ENCODE results near the gene IYD. TPM values are rescaled to one million over a fixed set of nuclear protein-coding genes. Genes with fewer than 3 reads are reported as not detected.
A peak's percentile ranks its signal among the peaks of the same experiment; 100 is the strongest.

Gene IYD
- polyA plus RNA-seq, 6 donors from 2014 or later = not detected

DNA sequence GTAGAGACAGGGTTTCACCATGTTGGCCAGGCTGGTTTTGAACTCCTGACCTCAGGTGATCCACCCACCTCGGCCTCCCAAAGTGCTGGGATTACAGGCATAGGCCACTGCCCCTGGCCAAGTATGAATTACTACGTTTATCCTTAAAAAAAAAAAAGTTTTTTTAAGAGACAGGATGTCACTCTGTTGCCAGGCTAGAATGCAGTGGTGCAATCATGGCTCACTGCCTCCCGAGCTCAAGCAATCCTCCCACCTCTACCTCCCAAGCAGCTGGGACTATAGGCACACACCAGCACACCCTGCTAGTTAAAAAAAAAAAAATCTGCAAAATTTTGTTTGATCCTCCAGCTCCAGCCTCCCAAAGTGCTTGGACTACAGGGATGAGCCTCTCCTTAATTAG, 23.1 kb downstream of the IYD start:
- H3K9me3 Mint-ChIP-seq = peaks cover 0 to 4% (median 0%) of the 10 kb centered on the region in 7 donors
- H3K36me3 Mint-ChIP-seq = peaks cover 0 to 10% of the 10 kb centered on the region in 2 donors

DNA sequence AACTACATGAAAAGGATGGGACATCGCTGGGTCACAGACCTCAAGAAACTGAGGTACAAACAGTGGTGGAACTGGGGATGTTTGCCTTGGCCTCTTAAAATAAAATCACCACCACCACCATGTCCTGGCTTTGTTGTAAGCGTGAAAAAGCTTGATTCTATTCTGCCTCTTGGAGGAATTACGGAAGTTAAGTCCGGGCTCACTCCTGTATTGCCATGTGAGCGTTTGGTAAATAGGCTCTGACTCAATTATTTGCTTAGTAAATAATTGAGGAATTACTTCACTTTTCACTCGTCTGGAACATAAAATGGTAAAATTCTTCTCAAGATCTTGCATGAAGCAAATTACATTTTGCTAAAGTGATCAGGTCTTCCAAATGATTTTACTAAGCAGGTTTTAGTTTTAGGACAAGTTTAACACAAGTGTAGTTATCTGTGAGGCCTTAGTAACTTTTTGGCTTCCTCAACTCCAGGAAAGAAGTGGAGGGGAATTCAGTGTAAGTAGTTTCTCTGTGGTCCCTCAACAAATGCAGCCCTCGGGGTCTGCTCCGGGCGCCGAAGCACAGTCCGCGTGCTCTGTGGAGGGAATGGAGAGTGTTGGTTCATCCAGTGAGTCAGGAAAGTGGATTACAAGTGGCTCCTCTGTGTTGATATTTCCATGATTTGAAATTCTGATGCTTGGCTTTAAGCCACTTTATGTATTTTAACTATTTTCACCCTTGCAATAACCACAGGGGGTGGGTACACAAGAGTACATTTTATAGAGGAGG, 23.8 kb downstream of the IYD start:
- peaks cover 0 to under 1% (median 0%) of the 10 kb centered on the region in 7 donors for H3K9me3 Mint-ChIP-seq
- ATAC-seq (ENCODE audit: low read depth in 2 of 2) (no peak), DNase-seq (no peak)
- H3K4me3 Mint-ChIP-seq = no peak overlapping the region
- peaks cover 0 to 4% of the 10 kb centered on the region in 2 donors for H3K36me3 Mint-ChIP-seq
- peak overlapping the region in 1 of 6 donors; percentile 27 for H3K27ac Mint-ChIP-seq
- H3K4me1 Mint-ChIP-seq = peaks cover 0 to 5% (median 3%) of the 10 kb centered on the region in 3 donors
- peaks cover 20 to 46% (median 39%) of the 10 kb centered on the region in 3 donors for H3K27me3 Mint-ChIP-seq

More for the DNA sequence above, 23.1 kb downstream of the IYD start:
- DNase-seq (no peak), ATAC-seq (ENCODE audit: low read depth in 2 of 2) (no peak)
- Mint-ChIP-seq H3K4me1 (peaks cover 0 to 5% (median 3%) of the 10 kb centered on the region in 3 donors), H3K4me3 (peak overlapping the region in 1 of 8 donors; percentile 63), H3K27me3 (peaks cover 24 to 52% (median 42%) of the 10 kb centered on the region in 3 donors), H3K27ac (no peak overlapping the region)

DNA sequence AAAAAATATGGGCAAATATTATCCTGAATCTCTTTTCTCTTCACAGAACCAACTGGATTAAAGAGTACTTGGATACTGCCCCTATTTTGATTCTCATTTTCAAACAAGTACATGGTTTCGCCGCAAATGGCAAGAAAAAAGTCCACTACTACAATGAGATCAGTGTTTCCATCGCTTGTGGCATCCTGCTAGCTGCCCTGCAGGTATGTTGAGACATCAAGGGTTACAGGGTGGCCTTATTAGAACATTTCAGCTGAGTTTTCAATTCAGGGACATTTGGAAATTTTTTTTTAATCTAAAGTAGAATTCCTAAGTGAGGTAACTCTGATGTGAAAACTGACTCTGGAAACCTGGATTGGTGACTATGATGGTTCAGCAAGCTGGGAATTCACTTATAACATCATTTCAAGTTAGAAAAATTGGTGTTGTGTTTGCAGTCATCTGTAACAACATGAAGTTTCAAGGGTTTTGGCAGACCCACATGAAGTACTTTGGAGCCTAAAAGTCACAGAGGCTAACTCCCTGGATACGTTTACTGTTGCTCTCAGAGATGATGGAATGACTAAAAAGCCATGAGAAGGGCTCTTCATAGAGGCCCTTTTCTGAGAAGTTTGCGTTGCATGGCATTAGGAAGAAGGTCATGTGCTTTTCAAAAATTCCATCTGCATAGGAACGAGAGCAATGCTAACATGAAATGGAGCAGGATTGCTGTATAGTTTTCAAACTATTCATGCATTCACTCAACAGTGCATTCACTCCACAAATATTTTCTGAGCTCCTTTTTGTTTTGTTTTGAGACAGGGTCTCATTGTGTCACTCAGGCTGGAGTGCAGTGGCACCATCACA, 25.5 kb downstream of the IYD start:
- H3K4me1 Mint-ChIP-seq = peaks cover 0 to 5% (median 3%) of the 10 kb centered on the region in 3 donors
- H3K4me3 Mint-ChIP-seq = no peak overlapping the region
- DNase-seq (no peak), ATAC-seq (ENCODE audit: low read depth in 2 of 2) (no peak)
- H3K27ac Mint-ChIP-seq = no peak overlapping the region
- H3K27me3 Mint-ChIP-seq = peaks cover 19 to 45% (median 37%) of the 10 kb centered on the region in 3 donors
- H3K9me3 Mint-ChIP-seq = no peaks in the 10 kb centered on the region
- no peaks in the 10 kb centered on the region for H3K36me3 Mint-ChIP-seq

DNA sequence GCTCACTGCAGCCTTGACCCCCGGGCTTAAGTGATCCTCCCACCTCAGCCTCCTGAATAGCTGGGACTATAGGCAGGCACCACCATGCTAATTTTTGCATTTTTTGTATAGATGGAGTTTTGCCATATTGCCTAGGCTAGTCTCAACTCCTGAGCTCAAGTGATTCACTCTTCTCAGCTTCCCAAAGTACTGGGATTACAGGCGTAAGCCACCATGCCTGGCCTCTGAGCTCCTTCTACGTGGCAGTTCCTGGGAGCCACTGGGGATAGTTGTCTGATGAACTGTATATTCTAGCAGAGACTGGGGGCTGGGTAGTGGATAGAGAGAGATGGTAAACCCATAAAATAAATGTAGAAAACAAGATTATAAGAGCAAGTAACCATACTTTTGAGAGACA, 26.1 kb downstream of the IYD start:
- H3K4me3 Mint-ChIP-seq = no peak overlapping the region
- H3K9me3 Mint-ChIP-seq = no peaks in the 10 kb centered on the region
- H3K27me3 Mint-ChIP-seq = peaks cover 19 to 48% (median 37%) of the 10 kb centered on the region in 3 donors
- H3K4me1 Mint-ChIP-seq = peaks cover 0 to 5% (median 3%) of the 10 kb centered on the region in 3 donors
- no peaks in the 10 kb centered on the region for H3K36me3 Mint-ChIP-seq
- no peak for DNase-seq
- no peak overlapping the region for H3K27ac Mint-ChIP-seq
- ATAC-seq (ENCODE audit: low read depth in 2 of 2) = no peak

DNA sequence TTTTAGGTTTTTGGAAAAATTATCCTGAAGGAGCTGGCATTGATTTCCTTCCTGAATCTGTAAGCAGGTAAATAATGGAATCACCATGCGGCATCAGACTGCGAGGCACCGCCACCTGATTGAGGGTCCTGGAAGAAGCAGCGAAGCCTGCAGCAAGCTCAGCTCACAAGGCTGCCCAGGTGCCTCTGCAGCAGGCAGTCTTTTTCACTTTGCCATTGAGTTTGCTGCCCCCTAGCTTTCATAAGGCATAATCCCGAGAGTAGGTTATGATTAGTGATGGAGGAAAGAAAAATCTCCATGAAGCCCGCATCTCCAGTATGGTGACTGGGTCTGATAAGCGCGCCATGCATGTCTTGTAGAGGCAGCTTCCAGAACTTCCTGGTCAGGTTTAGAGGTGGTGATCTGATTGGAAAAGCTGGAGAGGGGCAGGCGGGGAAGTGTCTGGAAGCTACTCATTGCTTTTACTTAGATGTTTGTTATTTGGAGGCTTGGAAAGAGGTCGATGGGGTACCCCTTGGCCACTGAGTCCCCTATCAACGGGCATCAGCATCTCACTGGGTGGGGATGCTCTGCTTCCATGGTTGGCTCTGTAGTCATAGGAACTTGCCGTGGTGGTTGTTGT, 26.7 kb downstream of the IYD start:
- no peak overlapping the region for H3K4me3 Mint-ChIP-seq
- peak; percentile 37 for DNase-seq
- peaks cover 0 to 5% (median 3%) of the 10 kb centered on the region in 3 donors for H3K4me1 Mint-ChIP-seq
- no peaks in the 10 kb centered on the region for H3K36me3 Mint-ChIP-seq
- peaks cover 21 to 51% (median 43%) of the 10 kb centered on the region in 3 donors for H3K27me3 Mint-ChIP-seq
- H3K27ac Mint-ChIP-seq = no peak overlapping the region
- H3K9me3 Mint-ChIP-seq = no peaks in the 10 kb centered on the region
- peak; percentile 82 to 83 for ATAC-seq (ENCODE audit: low read depth in 2 of 2)

DNA sequence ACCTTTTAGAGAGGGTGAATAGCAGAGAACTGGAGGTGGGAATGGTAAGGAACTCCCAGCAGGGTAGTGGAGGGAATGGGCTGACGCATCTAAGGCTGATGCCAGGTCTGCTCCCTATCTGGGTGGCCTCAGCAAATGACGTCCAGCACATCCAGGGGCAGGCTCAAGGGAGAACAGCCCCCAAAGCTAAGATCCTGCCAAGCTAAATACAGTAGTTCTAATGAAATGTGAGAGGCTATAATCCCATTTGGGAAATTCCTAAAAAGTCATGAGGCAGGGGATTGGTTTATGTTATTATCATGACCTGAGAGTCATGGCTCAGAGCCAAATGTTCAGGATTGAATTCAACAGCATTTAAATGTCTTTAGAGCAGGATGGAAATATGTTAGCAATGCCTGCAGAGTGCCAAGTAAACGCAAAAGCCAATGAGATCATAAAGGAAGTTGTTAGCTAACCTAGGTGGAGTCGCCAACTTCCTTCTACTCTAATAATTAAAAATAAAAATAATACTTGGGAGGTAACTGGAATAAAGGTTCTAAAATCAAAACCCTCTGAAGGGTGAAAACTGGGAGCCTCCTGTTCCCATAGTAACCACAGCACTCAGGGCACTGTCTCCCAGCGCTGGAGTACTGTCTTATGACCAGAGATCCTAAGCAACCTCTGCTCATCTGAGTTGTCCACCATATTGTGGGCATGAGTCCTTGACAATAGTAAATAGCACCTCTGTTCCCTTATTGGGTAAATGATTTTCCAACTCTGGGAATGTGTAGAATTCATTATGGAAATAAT, 34.8 kb downstream of the IYD start:
- peaks cover 0 to 4% (median 0%) of the 10 kb centered on the region in 3 donors for H3K4me1 Mint-ChIP-seq
- no peak overlapping the region for H3K27ac Mint-ChIP-seq
- H3K27me3 Mint-ChIP-seq = peaks cover 40 to 58% (median 53%) of the 10 kb centered on the region in 3 donors
- ATAC-seq (ENCODE audit: low read depth in 2 of 2) (no peak), DNase-seq (no peak)
- no peak overlapping the region for H3K4me3 Mint-ChIP-seq
- H3K9me3 Mint-ChIP-seq = peaks cover 9 to 25% (median 18%) of the 10 kb centered on the region in 7 donors
- H3K36me3 Mint-ChIP-seq = peaks cover 19% of the 10 kb centered on the region in 2 donors

DNA sequence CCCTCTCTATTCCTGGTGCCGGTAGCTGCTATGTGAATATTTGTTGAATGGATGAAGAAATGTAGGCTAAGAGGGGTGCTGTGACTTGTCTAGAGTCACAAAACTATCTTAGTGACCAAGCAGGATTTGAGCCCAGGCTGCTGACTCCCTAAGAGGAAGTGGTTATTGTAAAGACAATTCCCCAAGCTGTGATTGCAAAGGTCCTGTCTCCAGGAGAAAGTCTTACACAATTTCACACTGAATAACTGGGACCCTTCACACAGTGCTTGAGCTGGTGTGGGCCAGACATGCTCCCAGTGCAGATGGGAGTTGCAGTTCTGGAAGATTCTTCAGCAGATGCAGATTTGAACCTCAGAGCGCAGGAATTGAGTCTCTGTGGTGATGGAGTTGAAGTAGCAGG, 38.1 kb downstream of the IYD start:
- no peak for ATAC-seq (ENCODE audit: low read depth in 2 of 2)
- peaks cover 4 to 13% (median 11%) of the 10 kb centered on the region in 3 donors for H3K4me1 Mint-ChIP-seq
- peaks cover 9 to 25% (median 18%) of the 10 kb centered on the region in 7 donors for H3K9me3 Mint-ChIP-seq
- no peak overlapping the region for H3K27ac Mint-ChIP-seq
- H3K27me3 Mint-ChIP-seq = peaks cover 35 to 39% (median 35%) of the 10 kb centered on the region in 3 donors
- DNase-seq = no peak
- H3K36me3 Mint-ChIP-seq = peaks cover 19% of the 10 kb centered on the region in 2 donors
- no peak overlapping the region for H3K4me3 Mint-ChIP-seq

DNA sequence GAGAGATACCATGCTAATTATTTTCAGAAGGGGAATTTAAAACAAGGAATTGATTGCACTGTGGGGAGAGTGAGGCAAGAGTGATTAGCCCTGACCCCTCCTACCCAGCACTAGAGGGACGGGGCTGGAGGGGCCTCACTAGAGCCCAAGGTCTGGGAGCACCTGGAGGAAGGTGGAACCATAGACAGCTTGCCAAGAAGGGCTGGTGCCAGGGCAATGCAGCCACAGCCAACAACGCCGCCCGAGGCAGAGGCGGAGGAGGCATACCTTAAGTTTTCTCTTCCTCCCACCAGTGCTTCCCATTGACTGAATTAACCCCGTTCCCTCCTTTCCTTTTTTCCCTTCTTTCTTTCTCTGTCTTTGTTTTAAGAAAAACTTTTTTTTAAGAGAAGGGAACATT, 40.0 kb downstream of the IYD start:
- no peak overlapping the region for H3K27ac Mint-ChIP-seq
- peaks cover 19% of the 10 kb centered on the region in 2 donors for H3K36me3 Mint-ChIP-seq
- no peak overlapping the region for H3K4me3 Mint-ChIP-seq
- peaks cover 20 to 40% (median 31%) of the 10 kb centered on the region in 3 donors for H3K27me3 Mint-ChIP-seq
- peaks cover 9 to 25% (median 17%) of the 10 kb centered on the region in 7 donors for H3K9me3 Mint-ChIP-seq
- H3K4me1 Mint-ChIP-seq = peaks cover 4 to 13% (median 11%) of the 10 kb centered on the region in 3 donors
- DNase-seq (no peak), ATAC-seq (ENCODE audit: low read depth in 2 of 2) (no peak)

DNA sequence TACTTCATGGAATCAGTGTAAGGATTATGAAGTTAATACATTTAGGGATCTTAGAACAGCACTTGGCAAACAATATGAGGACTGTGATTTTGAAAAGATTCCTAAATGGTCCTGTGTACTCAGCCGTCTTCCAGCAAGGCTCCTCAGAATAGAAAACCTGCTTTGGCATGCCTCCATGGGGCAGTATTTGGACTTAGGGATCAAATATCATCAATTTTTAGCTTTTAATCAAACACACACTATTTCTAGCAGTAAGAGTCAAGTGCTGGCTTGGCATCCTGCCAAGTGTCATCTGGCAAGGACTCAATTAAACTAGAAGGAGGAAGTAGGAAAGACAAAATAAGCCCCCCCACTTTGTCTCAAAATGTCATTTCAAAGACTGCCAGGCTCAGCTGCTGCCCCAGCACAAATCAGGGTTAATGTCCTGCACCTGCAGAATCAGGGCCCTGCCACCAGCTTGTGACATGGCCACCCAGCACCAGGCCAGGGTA, 40.8 kb downstream of the IYD start:
- peak; percentile 71 to 86 for ATAC-seq (ENCODE audit: low read depth in 2 of 2)

DNA sequence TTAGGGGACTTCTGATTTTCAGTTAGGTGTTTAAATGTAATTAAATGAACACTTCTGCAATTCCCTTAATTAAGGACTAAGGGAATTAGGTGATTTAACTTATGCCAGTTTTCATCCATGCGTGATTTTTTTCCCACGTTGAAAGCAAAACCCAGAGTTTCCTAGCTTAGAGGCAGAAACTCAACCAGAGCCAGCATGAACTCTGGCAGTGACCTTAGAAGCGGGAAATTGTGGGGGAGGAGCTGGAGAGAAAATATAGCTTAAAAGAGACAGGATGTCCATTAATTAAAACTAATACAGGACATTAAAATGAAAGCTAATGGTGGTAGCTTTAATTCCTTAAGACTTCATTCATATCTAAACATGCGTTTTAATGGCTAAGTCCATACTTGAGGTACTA, 41.6 kb downstream of the IYD start:
- Mint-ChIP-seq H3K4me1 (peaks cover 4 to 13% (median 11%) of the 10 kb centered on the region in 3 donors), H3K36me3 (peaks cover 13 to 14% of the 10 kb centered on the region in 2 donors), H3K4me3 (no peak overlapping the region), H3K27ac (no peak overlapping the region), H3K27me3 (peaks cover 22 to 53% (median 31%) of the 10 kb centered on the region in 3 donors), H3K9me3 (peaks cover 5 to 17% (median 9%) of the 10 kb centered on the region in 7 donors)
- ATAC-seq (ENCODE audit: low read depth in 2 of 2) = no peak
- no peak for DNase-seq

More for the DNA sequence above, 40.8 kb downstream of the IYD start:
- Mint-ChIP-seq H3K4me3 (no peak overlapping the region), H3K27ac (peak overlapping the region in 2 of 6 donors; percentile 21 to 41), H3K4me1 (peaks cover 4 to 13% (median 11%) of the 10 kb centered on the region in 3 donors), H3K9me3 (peaks cover 9 to 25% (median 17%) of the 10 kb centered on the region in 7 donors), H3K36me3 (peaks cover 19% of the 10 kb centered on the region in 2 donors), H3K27me3 (peaks cover 20 to 47% (median 31%) of the 10 kb centered on the region in 3 donors)
- peak; percentile 64 for DNase-seq

DNA sequence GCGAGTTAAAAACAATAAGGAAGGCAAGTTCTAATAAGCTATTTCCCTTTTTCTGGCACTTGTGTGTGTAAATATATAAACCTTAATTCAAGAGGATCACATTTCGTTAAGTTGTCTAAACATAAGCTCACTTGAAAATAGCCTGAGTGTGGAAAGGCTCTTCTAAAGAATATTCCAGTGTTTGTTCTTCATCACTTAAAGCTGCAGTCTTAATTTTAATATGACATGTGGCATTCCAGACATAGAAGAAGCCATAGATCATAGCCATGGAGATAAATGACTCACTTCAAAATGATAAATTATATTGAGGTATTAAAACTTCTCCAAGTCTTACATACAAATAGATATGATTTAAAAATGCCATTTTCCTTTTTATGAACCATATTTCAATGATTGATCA, 42.1 kb downstream of the IYD start:
- DNase-seq = no peak
- Mint-ChIP-seq H3K27ac (no peak overlapping the region), H3K4me3 (no peak overlapping the region), H3K9me3 (peaks cover 1 to 12% (median 4%) of the 10 kb centered on the region in 7 donors), H3K36me3 (peaks cover 8 to 11% of the 10 kb centered on the region in 2 donors), H3K4me1 (peaks cover 4 to 13% (median 11%) of the 10 kb centered on the region in 3 donors), H3K27me3 (peaks cover 27 to 58% (median 35%) of the 10 kb centered on the region in 3 donors)
- no peak for ATAC-seq (ENCODE audit: low read depth in 2 of 2)

DNA sequence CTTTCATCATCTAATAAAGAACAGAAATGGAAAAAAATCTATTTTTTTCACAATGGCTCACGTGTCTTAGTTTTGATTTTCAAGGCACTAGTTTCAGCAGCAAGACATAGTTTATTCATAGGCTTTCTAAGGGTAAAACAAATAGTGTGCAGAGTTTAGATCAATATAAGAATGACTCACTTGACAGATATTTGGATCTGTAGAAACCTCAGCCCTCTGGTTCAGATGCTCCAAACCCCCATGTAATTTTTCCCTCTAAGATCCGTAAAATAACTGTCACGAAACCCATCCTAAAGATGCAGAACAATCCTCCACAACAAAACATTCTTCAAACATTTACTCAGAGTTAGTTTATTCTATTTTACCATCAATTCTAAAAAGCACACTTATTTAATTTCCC, 43.4 kb downstream of the IYD start:
- ATAC-seq (ENCODE audit: low read depth in 2 of 2) (no peak), DNase-seq (no peak)
- Mint-ChIP-seq H3K27ac (no peak overlapping the region), H3K4me3 (no peak overlapping the region), H3K4me1 (peaks cover 4 to 11% (median 10%) of the 10 kb centered on the region in 3 donors), H3K9me3 (peaks cover 0 to 2% (median 0%) of the 10 kb centered on the region in 7 donors), H3K36me3 (no peaks in the 10 kb centered on the region), H3K27me3 (peaks cover 25 to 53% (median 32%) of the 10 kb centered on the region in 3 donors)
